ENCODE data around the gene VWA3A.
"Not testable (repeated sequence)": the region's sequence is repeated elsewhere in the genome, so short reads cannot be mapped to it uniquely, and the experiment has no call there.

VWA3A gene

GRCh38 chr16:22138482-22138881 is 46.1 kb downstream of the VWA3A start:
- no peak for DNase-seq

GRCh38 chr16:22139008-22139407 is 46.7 kb downstream of the VWA3A start:
- DNase-seq = no peak

- DNase-seq = no peak
These were observed 47.4 kb downstream of the VWA3A start for GRCh38 chr16:22139732-22140131.

GRCh38 chr16:22141767-22142166 is 49.4 kb downstream of the VWA3A start:
- DNase-seq = no peak

GRCh38 chr16:22144520-22144919 is 52.2 kb downstream of the VWA3A start:
- no peak for DNase-seq

- no peak for DNase-seq
These were observed 55.5 kb downstream of the VWA3A start for GRCh38 chr16:22147853-22148252.

GRCh38 chr16:22151246-22151998 is 59.1 kb downstream of the VWA3A start:
- no peak for DNase-seq

GRCh38 chr16:22152316-22152715 is 60.0 kb downstream of the VWA3A start:
- DNase-seq = no peak

GRCh38 chr16:22153078-22153477 is 60.7 kb downstream of the VWA3A start:
- DNase-seq = not testable (repeated sequence)

GRCh38 chr16:22161401-22161800 is 69.1 kb downstream of the VWA3A start:
- DNase-seq = no peak

- no peak for DNase-seq
These were observed 69.8 kb downstream of the VWA3A start, which contains the start of gene SDR42E2 for GRCh38 chr16:22161999-22162655. Gene SDR42E2, plus strand, starts transcription at chr16:22162506. Its CDS starts 3,077 bp downstream, at chr16:22165583.

- DNase-seq = no peak
These were observed 70.3 kb downstream of the VWA3A start for GRCh38 chr16:22162656-22163009.

- DNase-seq = no peak
These were observed 71.5 kb downstream of the VWA3A start for GRCh38 chr16:22163806-22164205.

GRCh38 chr16:22164482-22164881 is 72.1 kb downstream of the VWA3A start:
- DNase-seq = no peak

GRCh38 chr16:22165508-22166285 is 73.4 kb downstream of the VWA3A start:
- no peak for DNase-seq

- no peak for DNase-seq
These were observed 79.6 kb downstream of the VWA3A start for GRCh38 chr16:22171953-22172352.

- DNase-seq = not testable (repeated sequence)
These were observed 80.3 kb downstream of the VWA3A start for GRCh38 chr16:22172642-22173041.

- DNase-seq = no peak
These were observed 82.3 kb downstream of the VWA3A start for GRCh38 chr16:22174642-22175041.

- no peak for DNase-seq
These were observed 85.9 kb downstream of the VWA3A start for GRCh38 chr16:22177968-22178930.

GRCh38 chr16:22181426-22181825 is 89.1 kb downstream of the VWA3A start:
- DNase-seq = no peak

- no peak for DNase-seq
These were observed 89.5 kb downstream of the VWA3A start for GRCh38 chr16:22181843-22182242.
